ENCODE data around the gene PARD3B.

Gene PARD3B

DNA sequence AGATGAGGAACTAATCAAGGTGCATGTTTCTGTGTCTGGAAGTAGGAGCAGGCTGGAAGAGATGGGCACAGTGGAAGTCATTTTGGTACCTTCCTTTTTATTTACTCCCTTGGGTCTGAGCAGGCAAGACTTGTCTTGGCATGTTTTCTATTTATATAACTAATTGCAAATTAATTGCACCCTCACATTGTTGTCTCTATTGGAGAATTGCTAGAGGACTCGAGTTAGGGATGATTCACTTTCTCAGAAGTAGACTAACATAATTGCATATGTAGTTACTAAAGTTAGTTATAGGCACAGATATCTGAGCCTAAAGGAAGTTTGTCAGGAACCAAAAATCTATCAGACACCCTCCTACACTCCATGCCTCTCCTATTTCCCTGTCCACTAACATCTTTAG, 1044.2 kb downstream of the PARD3B start:
- TF ChIP-seq, protein P1, sequence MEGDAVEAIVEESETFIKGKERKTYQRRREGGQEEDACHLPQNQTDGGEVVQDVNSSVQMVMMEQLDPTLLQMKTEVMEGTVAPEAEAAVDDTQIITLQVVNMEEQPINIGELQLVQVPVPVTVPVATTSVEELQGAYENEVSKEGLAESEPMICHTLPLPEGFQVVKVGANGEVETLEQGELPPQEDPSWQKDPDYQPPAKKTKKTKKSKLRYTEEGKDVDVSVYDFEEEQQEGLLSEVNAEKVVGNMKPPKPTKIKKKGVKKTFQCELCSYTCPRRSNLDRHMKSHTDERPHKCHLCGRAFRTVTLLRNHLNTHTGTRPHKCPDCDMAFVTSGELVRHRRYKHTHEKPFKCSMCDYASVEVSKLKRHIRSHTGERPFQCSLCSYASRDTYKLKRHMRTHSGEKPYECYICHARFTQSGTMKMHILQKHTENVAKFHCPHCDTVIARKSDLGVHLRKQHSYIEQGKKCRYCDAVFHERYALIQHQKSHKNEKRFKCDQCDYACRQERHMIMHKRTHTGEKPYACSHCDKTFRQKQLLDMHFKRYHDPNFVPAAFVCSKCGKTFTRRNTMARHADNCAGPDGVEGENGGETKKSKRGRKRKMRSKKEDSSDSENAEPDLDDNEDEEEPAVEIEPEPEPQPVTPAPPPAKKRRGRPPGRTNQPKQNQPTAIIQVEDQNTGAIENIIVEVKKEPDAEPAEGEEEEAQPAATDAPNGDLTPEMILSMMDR (IDR thresholded peaks at IDR 0.05; ENCODE audit: insufficient read depth, missing control alignments) = no peak
- DNase-seq (ENCODE audit: insufficient read length, low spot score) = no peak
- FAIRE-seq = no peak

DNA sequence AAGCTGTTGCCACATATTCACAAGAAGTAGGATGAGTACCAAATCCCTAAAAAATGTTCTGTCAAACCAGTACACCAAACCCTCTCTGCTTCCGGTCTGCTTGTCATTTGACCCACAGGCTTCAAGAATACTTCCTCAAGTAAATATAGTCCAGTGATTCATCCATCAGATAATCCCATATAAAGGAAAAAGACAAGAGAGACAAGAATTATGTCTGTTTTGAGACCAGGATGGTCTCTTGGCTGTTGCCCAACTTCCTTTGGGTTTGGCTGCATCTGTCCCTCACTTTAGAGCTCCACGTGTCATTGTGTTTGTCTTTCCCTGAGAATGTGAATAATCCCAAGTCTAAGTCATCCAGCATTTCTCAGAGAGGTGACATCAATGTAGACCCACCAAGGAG, 1045.5 kb downstream of the PARD3B start:
- no peak for FAIRE-seq
- TF ChIP-seq, protein P1 (IDR thresholded peaks at IDR 0.05; ENCODE audit: insufficient read depth, missing control alignments) = no peak
- DNase-seq (ENCODE audit: insufficient read length, low spot score) = no peak

DNA sequence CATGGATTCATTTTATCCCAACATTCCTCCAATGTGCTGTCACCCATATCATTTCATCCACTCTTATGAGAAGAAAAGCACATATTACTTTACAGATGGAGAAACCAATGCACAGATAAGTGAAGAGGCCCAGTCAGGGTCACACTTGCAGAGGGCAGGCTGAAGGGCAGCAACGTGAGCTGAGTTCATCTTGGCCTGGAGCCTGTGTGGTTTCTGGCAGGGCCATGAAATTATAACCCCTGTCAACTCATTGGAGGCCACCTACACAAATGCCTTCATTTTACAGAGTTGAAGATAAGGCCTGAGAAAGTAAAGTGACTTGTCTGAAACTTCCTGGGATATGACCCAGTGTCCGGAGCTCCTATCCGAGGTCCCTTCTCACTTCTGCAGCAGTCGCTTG, 1048.6 kb downstream of the PARD3B start:
- no peak for FAIRE-seq
- no peak for DNase-seq (ENCODE audit: insufficient read length, low spot score)

DNA sequence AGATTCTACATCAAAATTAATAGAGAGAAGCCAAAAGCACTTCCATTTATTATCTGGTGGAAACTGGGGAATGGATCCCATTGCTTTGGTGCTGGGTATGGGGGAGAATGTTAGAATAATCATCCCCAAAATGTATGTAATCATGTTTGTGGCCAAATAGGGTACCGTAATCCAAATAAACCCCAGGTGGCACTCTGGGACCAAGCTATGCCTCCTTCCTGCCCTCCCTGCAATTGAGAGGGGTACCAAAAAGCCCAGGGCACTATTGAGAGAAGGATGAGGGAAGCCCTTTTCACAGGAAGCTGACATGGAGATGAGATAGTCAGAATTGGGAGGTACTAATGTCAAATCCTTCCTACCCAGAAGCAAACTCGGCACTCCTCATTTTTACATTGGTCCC, 1051.3 kb downstream of the PARD3B start:
- DNase-seq (ENCODE audit: insufficient read length, low spot score) (no peak), FAIRE-seq (no peak)
- TF ChIP-seq, protein P1 (IDR thresholded peaks at IDR 0.05; ENCODE audit: insufficient read depth, missing control alignments) = no peak

More for the DNA sequence above, 1048.6 kb downstream of the PARD3B start:
- TF ChIP-seq, protein P1 (IDR thresholded peaks at IDR 0.05; ENCODE audit: insufficient read depth, missing control alignments) = no peak

DNA sequence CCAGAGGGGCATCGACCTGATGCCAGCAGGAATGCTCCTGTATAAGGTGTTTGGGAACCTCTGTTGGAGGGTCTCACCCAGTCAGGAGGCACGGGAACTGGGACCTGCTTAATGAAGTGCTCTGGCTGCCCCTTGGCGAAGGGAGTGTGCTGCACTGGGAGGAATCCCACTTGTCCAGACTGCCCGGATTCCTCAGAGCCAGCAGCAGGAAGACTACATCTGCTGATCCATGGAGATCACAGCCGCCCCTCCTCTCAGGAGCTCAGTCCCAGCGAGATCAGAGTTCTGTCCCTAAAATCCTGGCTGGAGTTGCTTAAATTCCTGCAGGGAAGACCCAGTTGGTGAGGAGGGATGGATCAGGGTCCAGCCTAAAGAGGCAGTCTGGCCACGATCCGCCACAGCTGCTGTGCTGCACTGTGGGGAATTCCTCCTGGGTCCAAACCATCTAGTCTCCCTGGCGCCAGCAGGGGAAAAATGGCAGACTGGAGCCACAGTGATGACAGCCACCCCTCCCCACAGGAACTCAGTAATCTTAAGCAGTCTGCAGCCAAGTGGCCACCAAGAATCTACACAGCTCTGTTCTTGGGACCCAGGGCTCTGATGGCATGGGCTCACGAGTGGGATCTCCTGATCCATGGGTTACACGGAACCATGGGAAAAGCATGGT, 1060.5 kb downstream of the PARD3B start:
- TF ChIP-seq, protein P1 (IDR thresholded peaks at IDR 0.05; ENCODE audit: insufficient read depth, missing control alignments) = no peak
- DNase-seq (ENCODE audit: insufficient read length, low spot score) (no peak), FAIRE-seq (no peak)

DNA sequence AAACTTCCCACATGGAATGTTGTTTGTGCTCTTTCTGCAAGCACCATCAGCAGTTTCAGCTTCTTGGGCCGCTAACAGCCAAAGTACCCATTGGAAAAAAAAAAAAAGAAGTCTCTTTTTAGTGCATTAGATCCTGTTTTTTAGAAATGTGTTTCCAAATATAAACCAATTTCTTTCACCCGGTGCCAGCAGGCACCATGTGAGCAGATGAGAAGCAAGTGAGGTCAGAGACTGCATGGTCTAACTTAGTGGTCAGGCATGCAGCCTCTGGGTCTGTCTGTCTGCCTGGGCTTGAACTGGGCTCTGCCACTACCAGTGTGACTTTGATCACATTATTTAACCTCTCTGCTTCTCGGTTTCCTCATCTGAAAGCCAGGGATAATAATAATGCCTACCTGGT, 1061.9 kb downstream of the PARD3B start:
- DNase-seq (ENCODE audit: insufficient read length, low spot score) = no peak
- no peak for FAIRE-seq
- TF ChIP-seq, protein P1 (IDR thresholded peaks at IDR 0.05; ENCODE audit: insufficient read depth, missing control alignments) = no peak

DNA sequence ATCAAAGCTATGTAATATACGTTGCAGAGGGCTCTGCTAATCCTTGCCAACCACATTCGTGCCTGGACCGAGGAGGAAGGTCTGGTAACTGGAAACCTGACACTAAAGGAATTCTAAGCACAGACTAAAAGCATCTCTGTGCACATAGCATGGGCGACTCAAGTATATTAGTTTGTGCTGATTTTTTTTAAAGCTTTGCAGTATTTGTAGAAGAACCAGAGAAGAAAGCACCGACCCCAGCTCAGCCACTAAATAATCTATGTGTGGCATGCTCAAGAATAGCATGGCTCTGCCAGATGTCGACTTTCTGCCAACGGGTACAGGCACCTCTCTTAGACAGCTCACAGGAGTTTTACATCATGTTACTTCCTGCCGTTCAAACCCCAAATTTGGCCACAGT, 1063.8 kb downstream of the PARD3B start:
- TF ChIP-seq, protein P1 (IDR thresholded peaks at IDR 0.05; ENCODE audit: insufficient read depth, missing control alignments) = no peak
- FAIRE-seq (no peak), DNase-seq (ENCODE audit: insufficient read length, low spot score) (no peak)

All from D721Med (cell line).